CD8-positive, alpha-beta memory T cell (primary cell): ENCODE data around the gene GNB2. TPM values are rescaled to one million over a fixed set of nuclear protein-coding genes. Genes with fewer than 3 reads are reported as not detected.

Experiments used
- CTCF ChIA-PET: fragments of 350-600 bp; sonication (Branson Sonifier 250); formaldehyde crosslinking; loops from one replicate; lab custom pipeline; 2021; ENCODE audit warnings: antibody characterized with exemption; lab: Charles Lee
- POLR2A ChIA-PET: fragments of 350-600 bp; sonication (Branson Sonifier 250); formaldehyde crosslinking; loops from one replicate; lab custom pipeline; 2021; ENCODE audit warnings: antibody characterized with exemption; lab: Charles Lee
- DNase-seq, 5 donors: peaks; one replicate each; pipeline versions ENCODE4 v3.0.0 to v3.0.0-alpha.2; 2020 to 2022; ENCODE audit warnings: mixed read lengths in 1 of 5
- H3K27ac ChIP-seq: one replicate; pipeline ENCODE4 v1.7.0; 2013; ENCODE audit warnings: low read depth, mild to moderate bottlenecking, low read length, moderate library complexity
- H3K27me3 ChIP-seq: 2 replicates; pipeline ENCODE4 v1.7.0; 2013; ENCODE audit warnings: low read length, mild to moderate bottlenecking; ENCODE audit not compliant: insufficient read depth, poor library complexity, severe bottlenecking
- H3K36me3 ChIP-seq: 2 replicates; pipeline ENCODE4 v1.7.0; 2013; ENCODE audit warnings: mild to moderate bottlenecking, low read length, moderate library complexity; ENCODE audit not compliant: insufficient read depth
- H3K4me1 ChIP-seq: 2 replicates; pipeline ENCODE4 v1.7.0; 2013; ENCODE audit warnings: mild to moderate bottlenecking, low read length, moderate library complexity; ENCODE audit not compliant: insufficient read depth
- H3K4me3 ChIP-seq: 2 replicates; pipeline ENCODE4 v1.7.0; 2013; ENCODE audit warnings: mild to moderate bottlenecking, low read length
- H3K9me3 ChIP-seq: 2 replicates; pipeline ENCODE4 v1.7.0; 2013; ENCODE audit warnings: mild to moderate bottlenecking, low read length
- H3K27ac Mint-ChIP-seq, 8 donors: one replicate each; pipeline ENCODE4 v1.8.0; 2020 to 2021; ENCODE audit warnings: mixed read lengths in 8 of 8, mild to moderate bottlenecking in 6 of 8, inconsistent platforms in 3 of 8, moderate library complexity in 3 of 8
- H3K27me3 Mint-ChIP-seq, 2 donors: one replicate each; pipeline ENCODE4 v1.8.0; 2020 to 2021; ENCODE audit warnings: mixed read lengths in 2 of 2, mild to moderate bottlenecking in 1 of 2, moderate library complexity in 1 of 2
- H3K36me3 Mint-ChIP-seq, 3 donors: one replicate each; pipeline ENCODE4 v1.8.0; 2020 to 2021; ENCODE audit warnings: mixed read lengths in 3 of 3, inconsistent platforms in 1 of 3, mild to moderate bottlenecking in 1 of 3
- H3K4me1 Mint-ChIP-seq, 3 donors: one replicate each; pipeline ENCODE4 v1.8.0; 2020 to 2021; ENCODE audit warnings: mixed read lengths in 3 of 3, inconsistent platforms in 1 of 3, mild to moderate bottlenecking in 1 of 3
- H3K4me3 Mint-ChIP-seq, 7 donors: one replicate each; pipeline ENCODE4 v1.8.0; 2020 to 2021; ENCODE audit warnings: mixed read lengths in 7 of 7, mild to moderate bottlenecking in 6 of 7, moderate library complexity in 4 of 7, inconsistent platforms in 2 of 7
- H3K9me3 Mint-ChIP-seq, 5 donors: one replicate each; pipeline ENCODE4 v1.8.0; 2020 to 2022; ENCODE audit warnings: mixed read lengths in 5 of 5, mild to moderate bottlenecking in 3 of 5, moderate library complexity in 2 of 5, inconsistent platforms in 1 of 5
- polyA plus RNA-seq: library from polyadenylated mRNA; unstranded; fragments of 300-500 nt; fragmentation: Illumina TruSeq; gene quantifications from one replicate; pipeline ENCODE4 v1.2.3, GENCODE V29; 2021
- total RNA-seq, 2 experiments: library from RNA; stranded (reverse); gene quantifications; one replicate each; pipeline ENCODE4 v1.2.3, GENCODE V29; 2021

The GNB2 gene
- total and polyA plus RNA-seq, 3 experiments from 2014 or later: 62.9 to 262 (median 253) TPM

DNA sequence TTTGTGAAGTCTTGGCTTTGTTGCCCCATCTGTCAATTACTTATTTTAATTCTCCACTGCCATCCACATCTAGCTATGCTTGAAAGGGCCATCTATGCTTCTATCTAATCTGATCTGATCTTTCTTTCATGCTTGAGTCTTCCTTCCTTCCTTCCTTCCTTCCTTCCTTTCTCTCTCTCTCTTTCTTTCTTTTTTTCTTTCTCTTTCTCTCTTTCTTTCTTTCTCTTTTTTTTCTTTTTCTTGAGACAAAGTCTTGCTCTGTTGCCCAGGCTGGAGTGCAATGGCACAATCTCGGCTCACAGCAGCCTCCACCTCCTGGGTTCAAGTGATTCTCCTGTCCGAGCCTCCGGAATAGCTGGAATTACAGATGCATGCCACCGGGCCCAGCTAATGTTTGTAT is 43.5 kb upstream of the GNB2 start:
- Histone ChIP-seq H3K27me3 (no peaks in the 10 kb centered on the region), H3K4me3 (no peak overlapping the region), H3K36me3 (no peaks in the 10 kb centered on the region), H3K4me1 (peaks cover 22% of the 10 kb centered on the region), H3K27ac (no peak overlapping the region), H3K9me3 (no peaks in the 10 kb centered on the region)
- ChIA-PET POLR2A (interaction anchor here (1.5 kb wide), 1 partner anchor 18 kb away, joined by 4 read pairs; the partner anchor contains the start of gene MOSPD3), CTCF (interaction anchor here (1.4 to 1.7 kb wide), 4 partner anchors 9 to 76 kb away, joined by 3 to 9 read pairs (median 5); partner anchors contain the start of genes MOSPD3 and POP7)
- DNase-seq: no peak
- Mint-ChIP-seq H3K4me3 (no peak overlapping the region), H3K4me1 (peaks cover 26 to 52% (median 47%) of the 10 kb centered on the region in 3 donors), H3K27me3 (peaks cover 0 to 2% of the 10 kb centered on the region in 2 donors), H3K9me3 (peaks cover 0 to 1% (median 0%) of the 10 kb centered on the region in 5 donors), H3K36me3 (peaks cover 0 to 1% (median 0%) of the 10 kb centered on the region in 3 donors), H3K27ac (peak overlapping the region in 7 of 8 donors; percentile 15 to 66 (median 35))

DNA sequence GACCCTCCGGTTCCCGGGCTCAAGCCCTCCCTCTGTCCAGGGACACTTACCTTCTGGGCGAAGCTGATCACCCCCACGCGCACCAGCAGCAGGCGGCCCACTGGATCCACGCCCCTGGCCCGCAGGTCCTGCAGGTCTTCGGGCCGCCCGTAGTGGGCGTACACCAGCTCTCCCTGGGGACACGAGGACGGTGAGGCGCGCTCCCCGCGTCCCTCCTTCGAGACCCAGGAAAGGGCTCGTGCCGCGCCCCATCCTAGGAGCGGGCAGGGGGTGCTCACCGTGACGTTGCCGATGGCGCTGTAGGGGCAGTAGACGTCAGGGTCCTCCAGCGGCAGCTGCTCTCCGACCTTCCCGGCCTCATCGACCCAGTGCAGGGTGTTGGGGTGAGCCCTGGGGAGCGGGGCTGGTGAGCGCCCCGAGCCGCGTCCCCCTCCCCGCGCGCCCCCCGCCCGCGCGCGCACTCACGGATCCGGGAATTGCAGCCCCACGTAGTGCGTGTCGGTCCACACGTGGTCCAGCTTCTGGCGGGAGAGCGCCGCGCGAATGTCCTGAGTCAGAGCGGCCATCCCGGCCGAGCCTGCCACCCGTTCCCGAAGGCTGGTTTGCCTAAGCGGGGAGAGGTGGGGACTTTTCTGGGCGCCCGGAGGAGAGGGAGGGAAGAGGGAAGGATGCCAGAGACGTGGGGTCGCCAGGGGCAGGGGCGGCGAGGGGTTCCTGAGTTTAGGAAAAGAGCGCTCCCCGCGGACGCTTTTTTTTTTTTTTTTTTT is 40.4 kb upstream of the GNB2 start:
- Mint-ChIP-seq H3K4me1 (peaks cover 14 to 29% (median 25%) of the 10 kb centered on the region in 3 donors), H3K27me3 (peaks cover 2 to 3% of the 10 kb centered on the region in 2 donors), H3K4me3 (peak overlapping the region; percentile 83 to 94 (median 85)), H3K36me3 (peaks cover 0 to 1% (median 0%) of the 10 kb centered on the region in 3 donors), H3K9me3 (peaks cover 0 to 1% (median 0%) of the 10 kb centered on the region in 5 donors), H3K27ac (peak overlapping the region; percentile 41 to 90 (median 82))
- peak overlapping the region; percentile 66 for H3K4me3 ChIP-seq
- H3K27me3 ChIP-seq: no peaks in the 10 kb centered on the region
- H3K4me1 ChIP-seq: peaks cover 6% of the 10 kb centered on the region
- no peaks in the 10 kb centered on the region for H3K36me3 ChIP-seq
- no peak overlapping the region for H3K27ac ChIP-seq
- CTCF ChIA-PET: interaction anchor here (0.7 to 4.6 kb wide), 27 partner anchors 9 to 562 kb away, joined by 3 to 41 read pairs (median 4); partner anchors contain the start of genes FBXO24, GIGYF1, GNB2 and LRCH4
- DNase-seq: peak; percentile 34 to 75 (median 50)
- no peaks in the 10 kb centered on the region for H3K9me3 ChIP-seq
- POLR2A ChIA-PET: interaction anchor here (0.5 to 1.1 kb wide), 6 partner anchors 21 to 83 kb away, joined by 3 to 8 read pairs (median 4); partner anchors contain the start of genes MOSPD3 and POP7

DNA sequence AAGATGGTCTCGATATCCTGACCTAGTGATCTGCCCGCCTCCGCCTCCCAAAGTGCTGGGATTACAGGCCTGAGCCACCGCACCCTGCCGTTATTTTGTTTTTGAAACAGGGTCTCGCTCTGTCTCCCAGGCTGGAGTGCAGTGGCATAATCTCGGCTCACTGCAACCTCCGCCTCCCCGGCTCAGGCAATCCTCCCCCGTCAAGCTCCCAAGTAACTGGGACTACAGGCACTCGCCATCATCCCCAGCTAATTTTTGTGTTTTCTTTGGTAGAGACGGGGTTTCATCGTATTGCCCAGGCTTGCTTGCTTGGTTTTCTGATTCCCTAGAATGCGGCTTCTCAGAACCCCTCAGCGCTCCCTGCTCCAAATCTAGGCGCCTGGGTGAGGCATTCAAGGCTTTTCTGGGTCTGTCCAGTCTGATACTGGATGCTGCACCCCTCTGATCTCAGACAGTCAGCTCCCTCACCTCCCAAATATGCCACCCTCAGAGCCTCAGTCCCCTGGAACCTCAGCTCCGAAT is 33.5 kb upstream of the GNB2 start:
- H3K36me3 Mint-ChIP-seq: no peaks in the 10 kb centered on the region
- ChIA-PET POLR2A (no interaction called here), CTCF (no interaction called here)

DNA sequence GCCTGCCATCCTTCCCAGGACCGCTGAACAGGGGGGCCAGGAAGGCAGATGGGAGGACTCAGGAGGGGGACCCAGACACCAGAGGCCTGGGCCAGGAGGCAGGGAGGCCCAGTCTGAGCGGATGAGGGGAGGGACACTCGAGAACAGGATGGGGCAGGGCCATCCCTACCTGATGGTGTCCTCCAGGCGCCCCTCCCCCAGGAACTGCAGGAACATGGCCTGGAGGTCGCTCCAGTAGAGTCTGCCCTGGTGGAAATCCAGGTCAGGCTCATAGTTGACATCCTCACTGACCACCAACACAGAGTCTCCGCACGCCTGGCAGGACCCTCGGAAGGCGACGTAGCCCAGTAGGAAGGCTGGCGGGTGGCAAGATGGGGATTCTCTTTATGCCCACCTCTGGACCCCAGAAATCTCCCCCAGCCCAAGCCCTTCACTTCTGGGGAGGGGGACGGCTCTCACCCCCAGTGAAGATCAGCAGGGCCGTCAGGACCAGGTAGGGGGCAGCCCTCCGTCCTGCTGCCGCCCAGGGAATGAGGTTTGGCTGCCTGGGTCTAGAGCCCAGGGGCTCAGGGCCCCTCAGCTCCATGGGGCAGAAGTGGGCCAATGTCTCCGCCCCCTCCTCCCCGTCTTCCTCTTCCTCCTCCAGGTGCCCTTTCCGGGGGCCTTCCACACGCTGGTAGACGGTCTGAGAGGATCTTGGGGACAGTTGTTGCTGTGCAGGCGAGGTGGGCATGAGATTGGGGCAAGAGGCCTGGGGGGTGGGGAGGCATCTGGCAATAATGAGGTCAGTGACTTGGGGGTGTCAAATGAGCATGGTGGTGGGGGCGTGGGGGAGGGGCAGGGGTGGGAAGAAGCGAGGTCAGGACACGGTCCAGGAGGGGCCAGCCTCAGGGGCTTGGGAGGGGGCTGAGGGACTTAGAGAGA is 32.8 kb upstream of the GNB2 start:
- Histone ChIP-seq H3K4me1 (no peaks in the 10 kb centered on the region), H3K9me3 (no peaks in the 10 kb centered on the region), H3K4me3 (no peak overlapping the region), H3K27me3 (no peaks in the 10 kb centered on the region), H3K36me3 (no peaks in the 10 kb centered on the region), H3K27ac (peak overlapping the region; percentile 73)
- ChIA-PET CTCF (no interaction called here), POLR2A (no interaction called here)
- Mint-ChIP-seq H3K27me3 (peaks cover 0 to 11% of the 10 kb centered on the region in 2 donors), H3K27ac (no peak overlapping the region), H3K4me1 (no peaks in the 10 kb centered on the region), H3K4me3 (no peak overlapping the region), H3K9me3 (no peaks in the 10 kb centered on the region), H3K36me3 (no peaks in the 10 kb centered on the region)
- DNase-seq: no peak

More for the DNA sequence above, 33.5 kb upstream of the GNB2 start:
- Mint-ChIP-seq H3K4me1 (no peaks in the 10 kb centered on the region), H3K9me3 (no peaks in the 10 kb centered on the region), H3K4me3 (no peak overlapping the region), H3K27me3 (peaks cover 0 to 8% of the 10 kb centered on the region in 2 donors), H3K27ac (peak overlapping the region in 1 of 8 donors; percentile 33)
- no peaks in the 10 kb centered on the region for H3K4me1 ChIP-seq
- no peaks in the 10 kb centered on the region for H3K27me3 ChIP-seq
- peak overlapping the region; percentile 73 for H3K27ac ChIP-seq
- no peak for DNase-seq
- no peaks in the 10 kb centered on the region for H3K36me3 ChIP-seq
- no peaks in the 10 kb centered on the region for H3K9me3 ChIP-seq
- H3K4me3 ChIP-seq: no peak overlapping the region

DNA sequence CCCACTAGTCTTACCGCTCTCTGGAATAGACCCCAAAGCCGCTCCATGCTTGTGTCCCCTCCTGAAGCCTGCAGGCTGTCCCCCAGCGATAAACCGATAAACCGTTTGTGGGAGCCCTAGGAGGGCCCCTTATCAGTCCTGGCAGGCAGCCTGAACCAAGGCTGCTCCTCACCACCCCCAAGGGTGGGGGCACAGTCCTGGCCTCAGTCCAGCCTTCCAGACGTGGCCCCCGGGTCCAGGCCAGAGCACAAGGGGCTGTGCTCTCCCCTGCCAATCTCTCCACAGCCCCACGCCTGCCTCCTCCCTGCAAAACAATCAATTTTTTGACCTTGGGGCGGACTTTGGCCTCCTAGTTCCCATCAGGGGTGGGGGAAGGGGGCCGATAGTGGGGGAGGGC is 32.1 kb upstream of the GNB2 start, which contains the start of gene TFR2:
Gene TFR2 (minus strand): TSS at position 90 of the 397 bp plus-strand sequence. CDS start 43 bp downstream, at position 47.
- POLR2A ChIA-PET: no interaction called here
- H3K4me3 ChIP-seq: no peak within 1 kb of the TSS

DNA sequence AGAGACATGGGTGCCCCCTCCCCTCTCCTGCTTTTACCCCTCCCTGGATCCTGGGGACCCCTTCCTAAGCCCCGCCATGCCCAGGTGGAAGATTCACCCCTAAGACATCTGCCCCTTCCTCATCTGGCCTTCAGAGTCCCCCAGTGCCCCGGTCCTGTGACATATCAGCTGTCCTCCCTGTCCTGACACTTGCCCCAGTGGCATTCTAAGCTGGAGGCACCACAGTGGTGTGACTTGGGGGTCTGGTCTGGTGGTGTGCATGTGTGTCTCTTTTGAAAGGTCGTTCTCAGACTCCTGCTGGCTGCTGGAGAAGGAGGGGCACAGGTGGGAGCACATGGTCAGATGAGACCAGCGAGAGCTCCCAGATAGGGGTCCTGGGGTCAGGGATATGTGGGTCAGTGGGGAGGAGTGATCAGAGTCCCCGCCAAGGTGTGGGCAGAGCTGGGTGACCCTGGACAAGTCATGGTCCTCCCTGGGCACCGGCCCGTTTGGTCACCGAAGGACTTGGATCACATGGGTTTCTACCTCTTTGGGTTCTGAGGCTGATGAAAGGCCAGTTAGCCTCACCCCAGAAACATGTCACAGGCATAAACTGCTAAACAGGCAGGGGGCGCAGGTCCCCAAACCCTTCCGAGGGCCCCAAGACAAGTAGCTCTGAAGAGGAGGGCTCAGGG is 31.5 kb upstream of the GNB2 start:
- Histone ChIP-seq H3K4me1 (no peaks in the 10 kb centered on the region), H3K27me3 (no peaks in the 10 kb centered on the region), H3K36me3 (no peaks in the 10 kb centered on the region), H3K9me3 (no peaks in the 10 kb centered on the region), H3K27ac (peak overlapping the region; percentile 61), H3K4me3 (no peak overlapping the region)
- H3K27me3 Mint-ChIP-seq: peaks cover 6 to 10% of the 10 kb centered on the region in 2 donors
- CTCF ChIA-PET: interaction anchor here (1.0 kb wide), 2 partner anchors 8 to 9 kb away, joined by 3 to 5 read pairs; no protein-coding TSS in a partner anchor
- POLR2A ChIA-PET: no interaction called here
- H3K4me3 Mint-ChIP-seq: no peak overlapping the region
- no peaks in the 10 kb centered on the region for H3K4me1 Mint-ChIP-seq
- no peaks in the 10 kb centered on the region for H3K36me3 Mint-ChIP-seq
- DNase-seq: no peak
- H3K27ac Mint-ChIP-seq: no peak overlapping the region
- H3K9me3 Mint-ChIP-seq: no peaks in the 10 kb centered on the region

More for the DNA sequence above, 32.1 kb upstream of the GNB2 start, which contains the start of gene TFR2:
- H3K4me1 Mint-ChIP-seq: no peaks in the 10 kb centered on the region
- H3K9me3 Mint-ChIP-seq: no peaks in the 10 kb centered on the region
- CTCF ChIA-PET: interaction anchor here (1.0 kb wide), 1 partner anchor 9 kb away, joined by 5 read pairs; no protein-coding TSS in a partner anchor
- no peak for DNase-seq
- no peaks in the 10 kb centered on the region for H3K36me3 Mint-ChIP-seq
- H3K27me3 Mint-ChIP-seq: peaks cover 3 to 13% of the 10 kb centered on the region in 2 donors
- no peak within 1 kb of the TSS for H3K27ac Mint-ChIP-seq
- Histone ChIP-seq H3K9me3 (no peaks in the 10 kb centered on the region), H3K27ac (peak within 1 kb of the TSS; percentile 73), H3K27me3 (no peaks in the 10 kb centered on the region), H3K36me3 (no peaks in the 10 kb centered on the region), H3K4me1 (no peaks in the 10 kb centered on the region)
- no peak within 1 kb of the TSS for H3K4me3 Mint-ChIP-seq

DNA sequence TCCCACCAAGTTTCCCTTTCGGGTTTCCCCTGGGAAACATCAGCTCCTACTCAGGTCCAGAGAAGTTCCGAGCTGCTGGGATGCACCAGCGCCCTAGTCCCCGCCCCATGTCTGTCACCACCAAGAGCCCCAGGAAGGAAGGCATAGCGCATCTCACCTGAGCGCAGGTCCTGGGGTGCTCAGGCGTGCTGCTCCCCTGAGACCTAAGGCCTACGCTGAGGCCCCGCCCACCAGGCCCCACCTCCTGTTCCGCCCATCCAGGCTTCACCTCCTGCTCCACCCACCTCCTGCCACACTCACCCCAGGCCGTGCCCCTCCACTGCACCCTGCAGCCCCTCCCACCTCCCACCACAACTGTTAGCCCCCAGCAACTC is 31.0 kb upstream of the GNB2 start:
- no peak overlapping the region for H3K27ac ChIP-seq
- H3K9me3 ChIP-seq: no peaks in the 10 kb centered on the region
- Mint-ChIP-seq H3K27ac (no peak overlapping the region), H3K36me3 (no peaks in the 10 kb centered on the region), H3K4me1 (no peaks in the 10 kb centered on the region), H3K27me3 (peaks cover 6 to 10% of the 10 kb centered on the region in 2 donors), H3K9me3 (no peaks in the 10 kb centered on the region), H3K4me3 (no peak overlapping the region)
- no peaks in the 10 kb centered on the region for H3K4me1 ChIP-seq
- ChIA-PET CTCF (interaction anchor here (1.0 kb wide), 2 partner anchors 8 to 10 kb away, joined by 3 to 5 read pairs; no protein-coding TSS in a partner anchor), POLR2A (no interaction called here)
- H3K36me3 ChIP-seq: no peaks in the 10 kb centered on the region
- DNase-seq: no peak
- no peaks in the 10 kb centered on the region for H3K27me3 ChIP-seq
- H3K4me3 ChIP-seq: no peak overlapping the region
